GM23248 (cell line): ENCODE data around the gene ASCL5. TPM values are rescaled to one million over a fixed set of nuclear protein-coding genes. Genes with fewer than 3 reads are reported as not detected.

ENCODE experiments used
- DNase-seq: peaks from one replicate; pipeline ENCODE4 v3.0.0-alpha.2; 2015
- H2AFZ ChIP-seq: fragments of 200-600 bp; sonication (generic); 2 replicates; pipeline ENCODE4 v1.6.1; 2016; ENCODE audit warnings: antibody characterized with exemption
- H3F3A ChIP-seq: fragments of 200-600 bp; sonication (generic); 2 replicates; pipeline ENCODE4 v1.6.1; 2016; ENCODE audit warnings: mild to moderate bottlenecking, antibody characterized with exemption, mixed run types; ENCODE audit not compliant: insufficient read depth
- H3K27ac ChIP-seq: fragments of 200-600 bp; sonication (generic); 2 replicates; pipeline ENCODE4 v1.5.1; 2016; ENCODE audit warnings: mild to moderate bottlenecking
- H3K27me3 ChIP-seq: fragments of 200-600 bp; sonication (generic); replicated peaks from 2 replicates; pipeline ENCODE4 v1.6.1; 2016; ENCODE audit warnings: mild to moderate bottlenecking; ENCODE audit not compliant: insufficient read depth
- H3K36me3 ChIP-seq: fragments of 200-600 bp; sonication (generic); 2 replicates; pipeline ENCODE4 v1.6.1; 2016; ENCODE audit warnings: low read depth, mild to moderate bottlenecking
- H3K4me1 ChIP-seq: fragments of 200-600 bp; sonication (generic); 2 replicates; pipeline ENCODE4 v1.6.1; 2016; ENCODE audit warnings: mild to moderate bottlenecking; ENCODE audit not compliant: insufficient read depth
- H3K4me2 ChIP-seq: fragments of 200-600 bp; sonication (generic); one replicate; pipeline ENCODE4 v1.6.1; 2016; ENCODE audit warnings: mild to moderate bottlenecking; ENCODE audit not compliant: unreplicated experiment
- H3K4me3 ChIP-seq: fragments of 200-600 bp; sonication (generic); 2 replicates; pipeline ENCODE4 v1.5.1; 2016; ENCODE audit warnings: mild to moderate bottlenecking
- H3K79me2 ChIP-seq: fragments of 200-600 bp; sonication (generic); 2 replicates; pipeline ENCODE4 v1.6.1; 2016; ENCODE audit warnings: mild to moderate bottlenecking; ENCODE audit not compliant: insufficient read depth
- H3K9ac ChIP-seq: fragments of 200-600 bp; sonication (generic); 2 replicates; pipeline ENCODE4 v1.6.1; 2016; ENCODE audit warnings: mild to moderate bottlenecking
- H3K9me2 ChIP-seq: fragments of 200-600 bp; sonication (generic); 2 replicates; pipeline ENCODE4 v1.6.1; 2016; ENCODE audit warnings: mixed run types, mild to moderate bottlenecking, moderate library complexity; ENCODE audit not compliant: insufficient read depth
- H3K9me3 ChIP-seq: fragments of 200-600 bp; sonication (generic); one replicate; pipeline ENCODE4 v1.6.1; 2017; ENCODE audit warnings: low read depth
- H4K20me1 ChIP-seq: fragments of 200-600 bp; sonication (generic); 2 replicates; pipeline ENCODE4 v1.6.0; 2016; ENCODE audit not compliant: insufficient read depth
- EZH2 ChIP-seq: fragments of 200-600 bp; sonication (generic); IDR thresholded peaks from 2 replicates; pipeline ENCODE4 v1.6.1; 2018; ENCODE audit warnings: antibody characterized with exemption, mild to moderate bottlenecking; ENCODE audit not compliant: insufficient read depth, poor library complexity, severe bottlenecking
- EZH2phosphoT487 ChIP-seq: fragments of 200-600 bp; sonication (generic); IDR thresholded peaks from 2 replicates; pipeline ENCODE4 v1.6.1; 2018; ENCODE audit warnings: antibody characterized with exemption, moderate library complexity, mild to moderate bottlenecking, low read depth; ENCODE audit not compliant: insufficient read depth
- WGBS, 2 experiments: methylation state at CpG; one replicate each; pipeline ENCODE4 v1.1.6; 2015 to 2017; ENCODE audit warnings: low lambda C conversion rate in 2 of 2, low coverage in 1 of 2; ENCODE audit errors: missing lambda C conversion rate in 2 of 2; 5-methylcytosine and 5-hydroxymethylcytosine counted together
- in situ Hi-C: fragments of 300-500 bp; cut with MboI; formaldehyde crosslinking; loops from 2 replicates; pipeline ENCODE4 v1.15.0; 2020
- polyA plus RNA-seq: library from polyadenylated mRNA; unstranded; fragments of >200 nt; fragmentation: Nextera tagmentation; extraction: Ambion mirVana; gene quantifications from 2 replicates; pipeline ENCODE4 v1.2.1, GENCODE V29; 2016
- total RNA-seq: library from RNA; depleted of rRNA; stranded (reverse); fragments of >200 nt; shearing (Covaris generic); gene quantifications from 2 replicates; pipeline ENCODE4 v1.2.3, GENCODE V29; 2014

ASCL5 gene
- total and polyA plus RNA-seq, 2 experiments from 2014 or later, result not detected

DNA sequence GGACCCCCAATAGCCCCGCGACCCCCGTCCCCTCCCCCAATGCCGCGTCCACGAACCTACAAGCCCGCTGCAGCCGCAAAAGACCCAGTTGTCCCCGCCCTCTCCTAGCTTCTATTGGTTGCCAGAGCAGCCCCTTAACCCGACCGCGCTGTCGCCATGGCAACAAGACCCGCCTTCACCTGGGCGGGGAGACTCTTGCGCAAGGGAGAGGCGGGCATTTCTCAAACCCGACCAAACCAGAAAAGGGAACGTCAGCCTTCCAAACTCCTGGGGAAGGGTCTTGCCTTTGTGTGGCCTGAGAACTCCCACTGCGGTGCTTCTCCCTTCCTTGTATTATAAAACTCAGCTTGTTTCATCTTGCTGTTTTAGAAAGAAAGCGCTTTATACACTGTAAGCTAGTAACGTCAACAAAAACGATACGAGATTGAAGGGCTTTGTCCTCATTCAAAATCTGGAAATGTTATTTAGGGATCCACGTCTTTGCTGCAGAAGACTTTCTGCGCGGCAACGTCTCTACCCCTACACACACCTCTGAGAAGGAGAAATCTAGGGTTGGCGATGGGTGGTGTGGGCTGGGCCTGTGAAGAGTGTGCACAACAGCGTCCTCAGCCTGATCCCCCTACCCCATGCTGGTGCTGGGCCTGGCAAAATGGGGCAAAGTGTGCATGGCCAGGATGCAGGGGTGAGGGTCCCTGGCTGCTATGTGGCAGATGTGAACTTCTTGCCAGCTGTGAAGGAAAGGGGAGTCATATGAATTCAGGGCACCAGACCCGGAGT lies 27.6 kb upstream of the ASCL5 start, which contains the start of gene TMEM9:
Gene TMEM9, minus strand, starts transcription at position 86 of the 777 bp plus-strand sequence. CDS start 551 bp downstream, outside the sequence.
- peaks cover 12% of the 10 kb centered on the region for H3K79me2 ChIP-seq
- H3K4me2 ChIP-seq, result peak within 1 kb of the TSS; percentile 96
- H3K4me1 ChIP-seq, result peaks cover 8% of the 10 kb centered on the region
- H3F3A ChIP-seq, result no peaks in the 10 kb centered on the region
- in situ Hi-C loops, result no loop called here
- H3K9me2 ChIP-seq, result no peaks in the 10 kb centered on the region
- DNase-seq, result peak; percentile 96
- TF ChIP-seq EZH2phosphoT487 (no peak), EZH2 (no peak)
- H3K27me3 ChIP-seq, result no peaks in the 10 kb centered on the region
- peak within 1 kb of the TSS; percentile 95 for H2AFZ ChIP-seq
- peak within 1 kb of the TSS; percentile 85 for H3K9ac ChIP-seq
- no peaks in the 10 kb centered on the region for H4K20me1 ChIP-seq
- peak within 1 kb of the TSS; percentile 85 for H3K4me3 ChIP-seq
- H3K9me3 ChIP-seq, result no peaks in the 10 kb centered on the region
- no peak within 1 kb of the TSS for H3K27ac ChIP-seq
- no peaks in the 10 kb centered on the region for H3K36me3 ChIP-seq
- 7 to 8% methylated on average over 31 of the region's 31 CpGs for WGBS, 2 experiments

- Histone ChIP-seq H3K79me2 (peaks cover 12% of the 10 kb centered on the region), H3K9me3 (no peaks in the 10 kb centered on the region), H3F3A (no peaks in the 10 kb centered on the region), H3K27me3 (no peaks in the 10 kb centered on the region), H3K36me3 (no peaks in the 10 kb centered on the region), H3K9me2 (no peaks in the 10 kb centered on the region), H3K4me3 (peak overlapping the region; percentile 85), H2AFZ (peak overlapping the region; percentile 95), H3K9ac (peak overlapping the region; percentile 85), H3K27ac (no peak overlapping the region), H3K4me1 (peaks cover 8% of the 10 kb centered on the region), H4K20me1 (no peaks in the 10 kb centered on the region), H3K4me2 (peak overlapping the region; percentile 96)
- TF ChIP-seq EZH2, result no peak
- TF ChIP-seq EZH2phosphoT487, result no peak
- no peak for DNase-seq
- WGBS, 2 experiments, result 4% methylated on average over 33 to 35 of the region's 37 CpGs
- in situ Hi-C loops, result no loop called here
These were observed 26.7 kb upstream of the ASCL5 start for GRCh38 chr1:201153474-201154388.

DNA sequence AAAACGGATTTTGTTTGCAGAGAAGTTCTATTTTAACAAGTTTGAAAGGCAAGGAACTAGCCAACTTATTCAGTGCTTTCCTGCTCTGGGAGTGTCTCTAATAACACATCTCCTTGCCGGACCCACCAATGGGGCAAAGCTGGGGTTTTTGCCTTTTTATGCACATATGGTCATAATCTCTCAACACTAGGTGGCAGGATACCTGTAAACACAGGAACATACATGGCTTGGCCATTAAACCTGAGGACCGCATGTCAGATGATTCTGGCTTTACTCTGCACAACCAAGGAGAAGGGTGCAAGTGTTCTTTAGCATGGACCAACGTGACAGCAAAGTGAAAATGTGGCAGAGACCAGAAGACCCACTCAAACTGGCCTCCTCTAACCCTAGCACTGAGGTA lies 22.4 kb upstream of the ASCL5 start:
- Histone ChIP-seq H3K9ac (no peak overlapping the region), H3K4me2 (no peak overlapping the region), H3K4me3 (no peak overlapping the region), H3K27me3 (no peaks in the 10 kb centered on the region), H4K20me1 (no peaks in the 10 kb centered on the region), H3K79me2 (peaks cover 12% of the 10 kb centered on the region), H3K9me3 (no peaks in the 10 kb centered on the region), H3K36me3 (peaks cover 5% of the 10 kb centered on the region; the same call in 1 of the 2 replicates), H3K27ac (no peak overlapping the region), H2AFZ (no peak overlapping the region), H3F3A (no peaks in the 10 kb centered on the region), H3K9me2 (no peaks in the 10 kb centered on the region), H3K4me1 (peaks cover 8% of the 10 kb centered on the region)
- DNase-seq, result peak; percentile 57
- WGBS, 2 experiments, result 59 to 61% methylated on average over 4 of the region's 4 CpGs
- TF ChIP-seq EZH2phosphoT487, result no peak
- no peak for TF ChIP-seq EZH2
- in situ Hi-C loops, result no loop called here

DNA sequence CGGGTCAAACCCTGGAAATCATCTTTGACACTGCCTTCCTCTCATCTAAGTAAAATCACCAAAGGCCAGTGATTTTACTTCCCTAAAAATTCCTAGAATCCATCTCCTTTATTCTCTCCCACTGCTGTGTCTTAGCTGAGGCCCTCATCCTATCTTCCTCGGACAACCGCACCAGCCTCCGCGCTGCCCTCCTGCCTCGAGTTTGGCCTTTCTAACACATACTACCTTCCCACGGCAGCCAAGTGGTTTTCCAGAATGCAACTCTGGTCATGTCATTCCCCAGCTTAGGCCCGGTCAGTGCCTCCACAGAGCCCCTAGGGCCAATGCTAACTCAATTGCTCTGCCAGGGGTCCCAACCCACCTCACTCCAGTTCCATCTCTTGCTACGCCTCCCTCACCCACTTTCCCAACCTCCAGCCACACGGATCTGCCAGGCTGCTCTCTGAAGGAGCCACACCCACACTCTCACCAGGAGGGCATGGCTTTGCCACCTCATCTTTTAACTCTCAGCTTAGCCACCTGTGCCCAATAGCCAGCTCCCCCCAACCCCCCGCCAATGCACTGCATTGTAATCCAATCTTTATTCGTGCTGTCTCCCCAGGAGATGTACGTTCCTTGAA lies 20.5 kb upstream of the ASCL5 start:
- Histone ChIP-seq H3K9me2 (no peaks in the 10 kb centered on the region), H3F3A (no peaks in the 10 kb centered on the region), H3K9ac (no peak overlapping the region), H3K36me3 (peaks cover 5% of the 10 kb centered on the region; the same call in 1 of the 2 replicates), H3K4me1 (no peaks in the 10 kb centered on the region), H3K4me2 (no peak overlapping the region), H3K9me3 (no peaks in the 10 kb centered on the region), H4K20me1 (no peaks in the 10 kb centered on the region), H3K79me2 (no peaks in the 10 kb centered on the region), H2AFZ (no peak overlapping the region), H3K27ac (no peak overlapping the region), H3K4me3 (no peak overlapping the region), H3K27me3 (no peaks in the 10 kb centered on the region)
- TF ChIP-seq EZH2phosphoT487, result no peak
- no peak for TF ChIP-seq EZH2
- in situ Hi-C loops, result no loop called here
- 87 to 88% methylated on average over 12 of the region's 13 CpGs for WGBS, 2 experiments
- DNase-seq, result no peak
